HEK293T (cell line): ENCODE results near the gene PREP.

ENCODE experiments used
- CTCF ChIA-PET: fragments of 350-600 bp; formaldehyde crosslinking; extraction: SDS; loops from one replicate; lab custom pipeline; 2021; ENCODE audit warnings: antibody characterized with exemption, inconsistent platforms; lab: Yijun Ruan, JAX
- POLR2A ChIA-PET: fragments of 350-600 bp; formaldehyde crosslinking; extraction: SDS; loops from one replicate; lab custom pipeline; 2020; ENCODE audit warnings: antibody characterized with exemption, inconsistent platforms; lab: Yijun Ruan, JAX
- DNase-seq: peaks from one replicate; pipeline ENCODE4 v3.0.0; 2012; ENCODE audit warnings: mixed read lengths; ENCODE audit errors: extremely low spot score
- ARNT ChIP-seq: fragments of 450-650 bp; IDR thresholded peaks from 2 replicates; pipeline ENCODE4 v1.6.1; 2017; ENCODE audit warnings: mild to moderate bottlenecking
- BHLHE40 ChIP-seq: fragments of 450-650 bp; IDR thresholded peaks from 2 replicates; pipeline ENCODE4 v1.6.1; 2016; ENCODE audit warnings: mild to moderate bottlenecking, moderate library complexity, borderline replicate concordance
- CTBP1 ChIP-seq: fragments of 450-650 bp; IDR thresholded peaks from 2 replicates; pipeline ENCODE4 v1.6.1; 2016; ENCODE audit warnings: borderline replicate concordance
- ELF4 ChIP-seq: fragments of 450-650 bp; IDR thresholded peaks from 2 replicates; pipeline ENCODE4 v1.6.1; 2017; ENCODE audit warnings: antibody characterized with exemption
- FOXA1 ChIP-seq: fragments of 450-650 bp; IDR thresholded peaks from 2 replicates; pipeline ENCODE4 v1.6.1; 2016; ENCODE audit warnings: mild to moderate bottlenecking
- FOXK2 ChIP-seq: fragments of 450-650 bp; IDR thresholded peaks from 2 replicates; pipeline ENCODE4 v1.6.1; 2016; ENCODE audit warnings: mild to moderate bottlenecking
- FOXM1 ChIP-seq: fragments of 450-650 bp; IDR thresholded peaks from 2 replicates; pipeline ENCODE4 v1.6.1; 2017; ENCODE audit warnings: mild to moderate bottlenecking, borderline replicate concordance
- HDGF ChIP-seq: fragments of 450-650 bp; IDR thresholded peaks from 2 replicates; pipeline ENCODE4 v1.6.1; 2017; ENCODE audit warnings: antibody characterized with exemption, borderline replicate concordance
- L3MBTL2 ChIP-seq: fragments of 450-650 bp; conservative IDR thresholded peaks from 2 replicates; pipeline ENCODE4 v1.6.1; 2016; ENCODE audit warnings: mild to moderate bottlenecking
- LEF1 ChIP-seq: fragments of 450-650 bp; IDR thresholded peaks from 2 replicates; pipeline ENCODE4 v1.6.1; 2017; ENCODE audit warnings: mild to moderate bottlenecking, borderline replicate concordance
- NFRKB ChIP-seq: fragments of 450-650 bp; IDR thresholded peaks from 2 replicates; pipeline ENCODE4 v1.6.1; 2016; ENCODE audit warnings: mild to moderate bottlenecking, moderate library complexity
- PKNOX1 ChIP-seq: fragments of 450-650 bp; IDR thresholded peaks from 2 replicates; pipeline ENCODE4 v1.6.1; 2016
- SP1 ChIP-seq: fragments of 450-650 bp; IDR thresholded peaks from 2 replicates; pipeline ENCODE4 v1.6.1; 2017
- SUZ12 ChIP-seq: fragments of 450-650 bp; IDR thresholded peaks from 2 replicates; pipeline ENCODE4 v1.6.1; 2016; ENCODE audit warnings: mild to moderate bottlenecking
- TARDBP ChIP-seq: fragments of 450-650 bp; IDR thresholded peaks from 2 replicates; pipeline ENCODE4 v1.6.1; 2016
- ZNF384 ChIP-seq: fragments of 450-650 bp; IDR thresholded peaks from 2 replicates; pipeline ENCODE4 v1.6.1; 2016

Gene PREP

GRCh38 chr6:105372142-105372848 lies 30.6 kb downstream of the PREP start:
- TF ChIP-seq FOXK2, result no peak
- TF ChIP-seq FOXA1, result no peak
- no peak for TF ChIP-seq HDGF
- TF ChIP-seq ELF4, result no peak
- TF ChIP-seq L3MBTL2, result no peak
- TF ChIP-seq BHLHE40, result no peak
- no peak for TF ChIP-seq SUZ12
- TF ChIP-seq SP1, result no peak
- TF ChIP-seq NFRKB, result no peak
- TF ChIP-seq CTBP1, result no peak
- TF ChIP-seq FOXM1, result no peak
- DNase-seq, result no peak
- ChIA-PET POLR2A (no interaction called here), CTCF (interaction anchor here (0.6 kb wide), 1 partner anchor 715 kb away, joined by 4 read pairs; no protein-coding TSS in a partner anchor)

- no peak for TF ChIP-seq PKNOX1
- no peak for TF ChIP-seq SUZ12
- TF ChIP-seq FOXK2, result no peak
- no peak for TF ChIP-seq TARDBP
- TF ChIP-seq FOXA1, result no peak
- TF ChIP-seq SP1, result no peak
- TF ChIP-seq L3MBTL2, result no peak
- no peak for TF ChIP-seq ARNT
- TF ChIP-seq FOXM1, result no peak
- TF ChIP-seq LEF1, result no peak
- ChIA-PET CTCF (no interaction called here), POLR2A (no interaction called here)
- DNase-seq, result no peak
Measured at GRCh38 chr6:105370351-105370750, 32.5 kb downstream of the PREP start.

GRCh38 chr6:105369145-105369544 lies 33.7 kb downstream of the PREP start:
- DNase-seq, result no peak
- CTCF ChIA-PET, result no interaction called here
- POLR2A ChIA-PET, result no interaction called here
- TF ChIP-seq FOXA1 (no peak), LEF1 (no peak), ARNT (no peak), SP1 (no peak), PKNOX1 (no peak), SUZ12 (no peak), TARDBP (no peak), ELF4 (no peak), FOXK2 (no peak), BHLHE40 (no peak), L3MBTL2 (no peak)

- no peak for DNase-seq
- TF ChIP-seq NFRKB (no peak), FOXM1 (no peak), LEF1 (no peak), CTBP1 (no peak), BHLHE40 (no peak), FOXK2 (no peak), L3MBTL2 (no peak), ELF4 (no peak), ARNT (no peak), PKNOX1 (no peak), ZNF384 (no peak), SP1 (no peak)
- ChIA-PET CTCF (interaction anchor here (1.8 kb wide), 1 partner anchor 276 kb away, joined by 11 read pairs; no protein-coding TSS in a partner anchor), POLR2A (interaction anchor here (0.5 kb wide), 1 partner anchor 37 kb away, joined by 3 read pairs; no protein-coding TSS in a partner anchor)
Measured at GRCh38 chr6:105364243-105364642, 38.6 kb downstream of the PREP start.

- POLR2A ChIA-PET, result no interaction called here
- TF ChIP-seq L3MBTL2, result no peak
- no peak for TF ChIP-seq FOXK2
- TF ChIP-seq CTBP1, result no peak
- TF ChIP-seq ARNT, result no peak
- no peak for TF ChIP-seq SUZ12
- no peak for TF ChIP-seq NFRKB
- no peak for TF ChIP-seq FOXA1
- TF ChIP-seq SP1, result no peak
- no peak for TF ChIP-seq BHLHE40
- TF ChIP-seq TARDBP, result no peak
- TF ChIP-seq HDGF, result no peak
- CTCF ChIA-PET, result interaction anchor here (0.6 to 1.8 kb wide), 6 partner anchors 29 to 577 kb away, joined by 3 to 12 read pairs (median 3); no protein-coding TSS in a partner anchor
- no peak for DNase-seq
Measured at GRCh38 chr6:105363100-105363754, 39.7 kb downstream of the PREP start.
